OCI-LY1 (cell line): Measurements from ENCODE around the gene UROC1.

Experiments
- H2AFZ ChIP-seq: fragments of 200-600 bp; sonication (generic), shearing (Covaris generic); 2 replicates; pipeline ENCODE4 v1.6.0; 2014; ENCODE audit warnings: antibody characterized with exemption, mild to moderate bottlenecking, low read length
- H3F3A ChIP-seq: fragments of 200-600 bp; sonication (generic), shearing (Covaris generic); 2 replicates; pipeline ENCODE4 v1.6.0; 2014; ENCODE audit warnings: mild to moderate bottlenecking, antibody characterized with exemption, low read length, moderate library complexity; ENCODE audit not compliant: insufficient read depth
- H3K27ac ChIP-seq: fragments of 200-600 bp; sonication (generic); 2 replicates; pipeline ENCODE4 v1.5.1; 2014; ENCODE audit warnings: low read length, mixed run types, mild to moderate bottlenecking, low read depth; ENCODE audit not compliant: poor library complexity, severe bottlenecking
- H3K27me3 ChIP-seq: fragments of 200-600 bp; sonication (generic); 2 replicates; pipeline ENCODE4 v1.6.0; 2014; ENCODE audit warnings: antibody characterized with exemption, mild to moderate bottlenecking, low read length, moderate library complexity; ENCODE audit not compliant: insufficient read depth
- H3K36me3 ChIP-seq: fragments of 200-600 bp; sonication (generic); 2 replicates; pipeline ENCODE4 v1.6.1; 2014; ENCODE audit warnings: mild to moderate bottlenecking, antibody characterized with exemption, low read length, moderate library complexity, mixed read lengths; ENCODE audit not compliant: insufficient read depth
- H3K4me1 ChIP-seq: fragments of 200-600 bp; sonication (generic); 2 replicates; pipeline ENCODE4 v1.5.1; 2014; ENCODE audit warnings: mild to moderate bottlenecking, low read length, moderate library complexity; ENCODE audit not compliant: insufficient read depth, severe bottlenecking
- H3K4me2 ChIP-seq: fragments of 200-600 bp; sonication (generic), shearing (Covaris generic); 2 replicates; pipeline ENCODE4 v1.6.1; 2014; ENCODE audit warnings: low read length
- H3K4me3 ChIP-seq: fragments of 200-600 bp; sonication (generic); 2 replicates; pipeline ENCODE4 v1.5.1; 2014; ENCODE audit warnings: low read length, low read depth, mild to moderate bottlenecking, mixed read lengths; ENCODE audit not compliant: poor library complexity, severe bottlenecking
- H3K79me2 ChIP-seq: fragments of 200-600 bp; shearing (Covaris generic); 2 replicates; pipeline ENCODE4 v1.6.1; 2016; ENCODE audit warnings: mixed run types, low read length, mixed read lengths; ENCODE audit not compliant: insufficient read depth
- H3K9ac ChIP-seq: fragments of 200-600 bp; sonication (generic), shearing (Covaris generic); 2 replicates; pipeline ENCODE4 v1.6.1; 2014; ENCODE audit warnings: mild to moderate bottlenecking, low read length, mixed read lengths
- H3K9me2 ChIP-seq: fragments of 200-600 bp; sonication (generic), shearing (Covaris generic); 2 replicates; pipeline ENCODE4 v1.6.1; 2014; ENCODE audit warnings: low read depth, mild to moderate bottlenecking, low read length, mixed read lengths
- H3K9me3 ChIP-seq: fragments of 200-600 bp; shearing (Covaris generic); 2 replicates; pipeline ENCODE4 v1.6.1; 2014; ENCODE audit warnings: low read length, mixed read lengths
- H4K20me1 ChIP-seq: fragments of 200-600 bp; sonication (generic), shearing (Covaris generic); 2 replicates; pipeline ENCODE4 v1.6.0; 2016; ENCODE audit warnings: mild to moderate bottlenecking, low read length; ENCODE audit not compliant: insufficient read depth
- EZH2 ChIP-seq: fragments of 200-600 bp; sonication (generic), shearing (Covaris generic); IDR thresholded peaks from 2 replicates; pipeline ENCODE4 v1.8.0; 2017; ENCODE audit warnings: borderline replicate concordance, mixed run types, mild to moderate bottlenecking, antibody characterized with exemption, low read length, moderate library complexity, mixed read lengths
- TF ChIP-seq, protein P1 (sequence below): fragments of 200-600 bp; sonication (generic), shearing (Covaris generic); IDR thresholded peaks from 2 replicates; pipeline ENCODE4 v1.5.1; 2017; ENCODE audit warnings: mild to moderate bottlenecking, antibody characterized with exemption, low read length, moderate library complexity, mixed read lengths

UROC1 gene

DNA sequence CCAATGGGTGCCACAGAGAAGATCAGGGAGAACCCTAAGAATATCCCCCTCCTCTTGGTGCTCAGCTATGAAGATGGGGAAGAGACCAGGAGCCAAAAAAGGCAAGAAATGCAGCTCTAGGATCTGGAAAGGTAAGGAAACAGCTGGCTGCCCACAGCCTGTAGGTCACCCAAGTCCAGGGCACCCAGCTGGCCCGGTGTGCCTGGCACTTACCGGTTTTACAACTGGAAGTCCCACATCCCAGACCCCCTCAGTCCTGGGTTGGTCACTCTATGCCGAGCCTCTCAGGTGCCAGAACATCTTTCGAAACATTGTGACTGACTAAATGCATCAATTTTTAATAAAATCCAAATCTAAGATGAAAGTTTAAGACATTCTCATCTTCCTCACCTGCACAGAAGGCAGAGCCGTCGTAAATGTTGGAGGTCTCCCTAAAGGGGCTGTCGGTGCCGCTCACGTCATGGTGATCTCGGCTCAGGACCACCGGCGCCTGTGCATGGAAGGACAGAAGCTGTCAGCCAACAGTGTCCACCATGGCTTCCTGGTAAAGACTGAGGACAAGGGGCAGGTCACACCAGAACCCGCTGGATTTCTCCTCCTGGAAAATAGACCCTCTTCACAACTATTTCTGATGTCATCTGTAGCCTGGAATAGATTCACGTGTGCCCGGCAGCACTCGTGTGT is 28.5 kb downstream of the UROC1 start:
- Histone ChIP-seq H3K27me3 (peaks cover 7% of the 10 kb centered on the region), H3K9me3 (no peaks in the 10 kb centered on the region), H4K20me1 (no peaks in the 10 kb centered on the region), H3K27ac (no peak overlapping the region), H3K4me2 (no peak overlapping the region), H3K9ac (no peak overlapping the region), H2AFZ (no peak overlapping the region), H3K79me2 (no peaks in the 10 kb centered on the region), H3K36me3 (no peaks in the 10 kb centered on the region), H3K9me2 (no peaks in the 10 kb centered on the region), H3K4me3 (no peak overlapping the region), H3K4me1 (no peaks in the 10 kb centered on the region), H3F3A (no peaks in the 10 kb centered on the region)
- TF ChIP-seq, protein P1, sequence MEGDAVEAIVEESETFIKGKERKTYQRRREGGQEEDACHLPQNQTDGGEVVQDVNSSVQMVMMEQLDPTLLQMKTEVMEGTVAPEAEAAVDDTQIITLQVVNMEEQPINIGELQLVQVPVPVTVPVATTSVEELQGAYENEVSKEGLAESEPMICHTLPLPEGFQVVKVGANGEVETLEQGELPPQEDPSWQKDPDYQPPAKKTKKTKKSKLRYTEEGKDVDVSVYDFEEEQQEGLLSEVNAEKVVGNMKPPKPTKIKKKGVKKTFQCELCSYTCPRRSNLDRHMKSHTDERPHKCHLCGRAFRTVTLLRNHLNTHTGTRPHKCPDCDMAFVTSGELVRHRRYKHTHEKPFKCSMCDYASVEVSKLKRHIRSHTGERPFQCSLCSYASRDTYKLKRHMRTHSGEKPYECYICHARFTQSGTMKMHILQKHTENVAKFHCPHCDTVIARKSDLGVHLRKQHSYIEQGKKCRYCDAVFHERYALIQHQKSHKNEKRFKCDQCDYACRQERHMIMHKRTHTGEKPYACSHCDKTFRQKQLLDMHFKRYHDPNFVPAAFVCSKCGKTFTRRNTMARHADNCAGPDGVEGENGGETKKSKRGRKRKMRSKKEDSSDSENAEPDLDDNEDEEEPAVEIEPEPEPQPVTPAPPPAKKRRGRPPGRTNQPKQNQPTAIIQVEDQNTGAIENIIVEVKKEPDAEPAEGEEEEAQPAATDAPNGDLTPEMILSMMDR: no peak
- TF ChIP-seq EZH2: no peak

- no peaks in the 10 kb centered on the region for H3K9me2 ChIP-seq
- no peaks in the 10 kb centered on the region for H4K20me1 ChIP-seq
- no peaks in the 10 kb centered on the region for H3K36me3 ChIP-seq
- peaks cover 7% of the 10 kb centered on the region for H3K27me3 ChIP-seq
- no peak overlapping the region for H3K4me2 ChIP-seq
- no peaks in the 10 kb centered on the region for H3K9me3 ChIP-seq
- no peak overlapping the region for H2AFZ ChIP-seq
- H3K27ac ChIP-seq: no peak overlapping the region
- H3K4me1 ChIP-seq: no peaks in the 10 kb centered on the region
- no peak overlapping the region for H3K4me3 ChIP-seq
- no peaks in the 10 kb centered on the region for H3K79me2 ChIP-seq
- H3F3A ChIP-seq: no peaks in the 10 kb centered on the region
- TF ChIP-seq, protein P1: peak; percentile 16; the same call in 1 of the 2 replicates
- no peak for TF ChIP-seq EZH2
- no peak overlapping the region for H3K9ac ChIP-seq
These were observed 29.4 kb downstream of the UROC1 start for GRCh38 chr3:126488185-126488584.

DNA sequence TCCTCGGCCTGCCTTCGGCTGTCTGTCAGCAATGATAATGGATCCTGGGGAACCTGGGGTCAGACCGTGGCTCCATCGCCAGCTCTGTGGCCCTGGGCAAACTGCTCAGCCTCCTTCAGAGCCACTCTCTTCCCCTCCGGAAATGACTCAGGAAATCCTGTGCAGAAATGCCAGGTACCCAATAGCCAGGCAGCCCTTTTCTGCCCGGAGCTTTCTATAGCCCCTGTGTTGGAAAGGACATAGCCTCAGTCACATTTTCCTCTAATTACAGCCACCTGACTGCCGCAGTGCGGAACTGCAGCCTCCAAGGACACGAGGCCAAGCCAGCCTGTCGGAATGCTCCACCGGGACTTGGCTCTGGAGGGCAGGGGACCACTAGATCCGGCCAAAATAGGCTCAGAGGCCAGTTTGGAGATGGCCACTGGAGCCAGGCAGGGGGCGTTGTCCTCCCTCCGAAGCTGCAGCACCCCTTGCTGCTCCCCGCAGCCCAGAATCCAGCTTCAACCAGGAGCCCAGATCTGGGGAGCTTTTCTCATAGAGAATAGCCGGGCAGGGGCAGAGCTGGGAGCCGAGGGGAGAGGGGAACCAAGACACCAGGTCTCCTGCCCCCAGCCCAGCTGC is 30.3 kb downstream of the UROC1 start:
- Histone ChIP-seq H3K4me2 (no peak overlapping the region), H3K9me2 (no peaks in the 10 kb centered on the region), H3K36me3 (no peaks in the 10 kb centered on the region), H2AFZ (no peak overlapping the region), H4K20me1 (no peaks in the 10 kb centered on the region), H3K27me3 (peaks cover 7% of the 10 kb centered on the region), H3K9ac (no peak overlapping the region), H3K9me3 (no peaks in the 10 kb centered on the region), H3K27ac (no peak overlapping the region), H3K4me1 (no peaks in the 10 kb centered on the region), H3K4me3 (no peak overlapping the region), H3F3A (no peaks in the 10 kb centered on the region), H3K79me2 (no peaks in the 10 kb centered on the region)
- no peak for TF ChIP-seq EZH2
- TF ChIP-seq, protein P1: no peak
